H1 (cell line): Measurements from ENCODE around the gene MRPS15. TPM values are rescaled to one million over a fixed set of nuclear protein-coding genes. Genes with fewer than 3 reads are reported as not detected.

Source experiments
- CTCF ChIA-PET: fragments of 300-600 bp; sonication (Branson Sonifier 250); formaldehyde crosslinking; loops from one replicate; lab custom pipeline; 2021; ENCODE audit not compliant: partially characterized antibody; lab: Charles Lee
- POLR2A ChIA-PET: fragments of 300-600 bp; sonication (Branson Sonifier 250); formaldehyde crosslinking; loops from one replicate; lab custom pipeline; 2021; ENCODE audit warnings: inconsistent platforms; ENCODE audit not compliant: partially characterized antibody; lab: Charles Lee
- DNase-seq, 2 experiments: peaks; one replicate each; pipeline versions ENCODE4 v3.0.0 to v3.0.0-alpha.2; 2010 to 2022; ENCODE audit warnings: low spot score in 2 of 2, low read depth in 1 of 2, mixed read lengths in 1 of 2
- FAIRE-seq: peaks from 2 replicates; lab custom pipeline; 2011; peaks lifted over from hg19 to GRCh38; lab: Jason Lieb, UNC
- H2AFZ ChIP-seq: 2 replicates; pipeline ENCODE4 v1.8.1; 2012; ENCODE audit warnings: low read length, inconsistent platforms
- H2AK5ac ChIP-seq: 2 replicates; pipeline ENCODE4 v1.6.1; 2013; ENCODE audit warnings: low read depth, low read length
- H2BK120ac ChIP-seq: replicated peaks from 2 replicates; pipeline ENCODE3; 2013; ENCODE audit warnings: low read depth, low read length, inconsistent platforms
- H2BK12ac ChIP-seq: 2 replicates; pipeline ENCODE4 v1.6.1; 2013; ENCODE audit warnings: low read depth, low read length
- H2BK15ac ChIP-seq: 2 replicates; pipeline ENCODE4 v1.6.1; 2013; ENCODE audit warnings: low read length
- H2BK20ac ChIP-seq: 2 replicates; pipeline ENCODE4 v1.6.1; 2013; ENCODE audit warnings: low read length
- H2BK5ac ChIP-seq: 2 replicates; pipeline ENCODE4 v1.6.1; 2013; ENCODE audit warnings: low read depth, low read length
- H3K14ac ChIP-seq: 2 replicates; pipeline ENCODE4 v1.6.1; 2013; ENCODE audit warnings: inconsistent platforms; ENCODE audit not compliant: insufficient read length
- H3K18ac ChIP-seq: 2 replicates; pipeline ENCODE4 v1.6.1; 2013; ENCODE audit warnings: low read length; ENCODE audit errors: extremely low read depth
- H3K23ac ChIP-seq: 2 replicates; pipeline ENCODE4 v1.6.1; 2013; ENCODE audit warnings: inconsistent platforms; ENCODE audit not compliant: insufficient read length
- H3K23me2 ChIP-seq: 2 replicates; pipeline ENCODE4 v1.6.1; 2013; ENCODE audit warnings: low read depth, low read length
- H3K27ac ChIP-seq: 2 replicates; pipeline ENCODE4 v1.6.1; 2011; ENCODE audit warnings: low read depth, low read length, inconsistent platforms
- H3K27me3 ChIP-seq, 4 experiments: replicated peaks in 1 of 4; 1 replicate in 1 of 4; 2 replicates in 3 of 4; pipeline versions ENCODE4 v1.6.1 to v1.8.1; 2011 to 2013; ENCODE audit warnings: low read length in 3 of 4, mild to moderate bottlenecking in 3 of 4, inconsistent platforms in 2 of 4, mixed read lengths in 2 of 4, moderate library complexity in 1 of 4; ENCODE audit not compliant: control insufficient read depth in 3 of 4, insufficient read depth in 3 of 4; ENCODE audit errors: extremely low read depth in 1 of 4
- H3K36me3 ChIP-seq, 4 experiments: 2 replicates each; pipeline versions ENCODE4 v1.6.1 to v1.8.1; 2011 to 2013; ENCODE audit warnings: mild to moderate bottlenecking in 4 of 4, low read length in 3 of 4, moderate library complexity in 2 of 4, control low read depth in 1 of 4, inconsistent platforms in 1 of 4; ENCODE audit not compliant: insufficient read depth in 4 of 4, control insufficient read depth in 2 of 4
- H3K4ac ChIP-seq: replicated peaks from 2 replicates; pipeline ENCODE3; 2013; ENCODE audit warnings: low read length, low read depth, mixed read lengths, inconsistent platforms; ENCODE audit not compliant: insufficient read length
- H3K4me1 ChIP-seq, 4 experiments: replicated peaks in 1 of 4; 1 replicate in 1 of 4; 2 replicates in 3 of 4; pipeline versions ENCODE4 v1.6.1 to v1.8.1; 2011 to 2013; ENCODE audit warnings: low read length in 3 of 4, inconsistent platforms in 2 of 4, mixed read lengths in 1 of 4; ENCODE audit not compliant: insufficient read depth in 4 of 4, control insufficient read depth in 3 of 4
- H3K4me2 ChIP-seq, 2 experiments: 2 replicates each; pipeline versions ENCODE4 v1.6.1 to v1.8.1; 2011 to 2013; ENCODE audit warnings: low read depth in 2 of 2, low read length in 2 of 2, control low read depth in 1 of 2, inconsistent platforms in 1 of 2, mild to moderate bottlenecking in 1 of 2; ENCODE audit not compliant: insufficient read depth in 1 of 2
- H3K4me3 ChIP-seq, 4 experiments: fragments of 200-600, 300-600 bp in 1 of 4; sonication (generic), shearing (Covaris generic), sonication (Bioruptor Twin) in 1 of 4; 2 replicates each; pipeline versions ENCODE4 v1.5.1 to v1.8.1; 2011 to 2016; ENCODE audit warnings: low read length in 4 of 4, low read depth in 3 of 4, control low read depth in 2 of 4, inconsistent platforms in 2 of 4, mild to moderate bottlenecking in 2 of 4, mixed read lengths in 1 of 4, moderate library complexity in 1 of 4; ENCODE audit not compliant: insufficient read depth in 2 of 4; ENCODE audit errors: extremely low read depth in 1 of 4
- H3K56ac ChIP-seq: replicated peaks from 2 replicates; pipeline ENCODE3; 2013; ENCODE audit warnings: low read depth, mild to moderate bottlenecking, mixed read lengths, low read length, inconsistent platforms; ENCODE audit not compliant: insufficient read length
- H3K79me1 ChIP-seq: 2 replicates; pipeline ENCODE4 v1.6.1; 2013; ENCODE audit warnings: low read depth, low read length, control low read depth
- H3K79me2 ChIP-seq, 2 experiments: 2 replicates each; pipeline versions ENCODE4 v1.6.1 to v1.8.1; 2012 to 2013; ENCODE audit warnings: low read length in 2 of 2, mild to moderate bottlenecking in 2 of 2, inconsistent platforms in 1 of 2; ENCODE audit not compliant: insufficient read depth in 2 of 2, control insufficient read depth in 1 of 2
- H3K9ac ChIP-seq, 4 experiments: replicated peaks in 1 of 4; 1 replicate in 1 of 4; 2 replicates in 3 of 4; pipeline versions ENCODE4 v1.6.1 to v1.8.1; 2011 to 2013; ENCODE audit warnings: low read depth in 3 of 4, low read length in 3 of 4, control low read depth in 2 of 4, mild to moderate bottlenecking in 2 of 4, moderate library complexity in 2 of 4, inconsistent platforms in 1 of 4; ENCODE audit errors: extremely low read depth in 1 of 4
- H3K9me3 ChIP-seq, 2 experiments: 2 replicates each; pipeline versions ENCODE4 v1.6.1 to v1.8.1; 2012 to 2013; ENCODE audit warnings: mild to moderate bottlenecking in 2 of 2, moderate library complexity in 2 of 2, control low read depth in 1 of 2, inconsistent platforms in 1 of 2, low read depth in 1 of 2, low read length in 1 of 2, mixed read lengths in 1 of 2; ENCODE audit not compliant: insufficient read depth in 2 of 2
- H4K20me1 ChIP-seq, 2 experiments: replicated peaks in 1 of 2; 2 replicates each; pipeline versions ENCODE3 to v1.8.1; 2011 to 2013; ENCODE audit warnings: inconsistent platforms in 2 of 2, low read length in 2 of 2, mild to moderate bottlenecking in 1 of 2; ENCODE audit not compliant: insufficient read depth in 2 of 2, control insufficient read depth in 1 of 2
- H4K5ac ChIP-seq: 2 replicates; pipeline ENCODE4 v1.6.1; 2013; ENCODE audit warnings: low read length, low read depth, mixed read lengths, inconsistent platforms; ENCODE audit not compliant: insufficient read length
- H4K8ac ChIP-seq: 2 replicates; pipeline ENCODE4 v1.8.0; 2013; ENCODE audit warnings: mild to moderate bottlenecking, moderate library complexity, low read length, inconsistent platforms; ENCODE audit not compliant: insufficient read depth; ENCODE audit errors: extremely low read depth
- H4K91ac ChIP-seq: replicated peaks from 2 replicates; pipeline ENCODE3; 2013; ENCODE audit warnings: low read length, mixed read lengths, inconsistent platforms; ENCODE audit not compliant: insufficient read length
- KDM1A ChIP-seq: fragments of 200-600, 300-600 bp; sonication (generic); IDR thresholded peaks from 2 replicates; pipeline ENCODE4 v1.7.1; 2016; ENCODE audit warnings: mild to moderate bottlenecking, low read length, borderline replicate concordance
- SIX5 ChIP-seq: IDR thresholded peaks from 2 replicates; pipeline ENCODE4 v1.6.1; 2011; ENCODE audit warnings: mild to moderate bottlenecking, low read depth, low read length
- WGBS, 2 experiments: shearing (Covaris generic) in 1 of 2; methylation state at CpG; one replicate each; pipeline versions ENCODE4 v1.1.6 to v1.1.7; 2013 to 2015; ENCODE audit warnings: low lambda C conversion rate in 2 of 2, mixed read lengths in 2 of 2, inconsistent platforms in 1 of 2, low coverage in 1 of 2, missing lambda C conversion rate in 1 of 2; ENCODE audit not compliant: insufficient replicate concordance in 2 of 2, insufficient coverage in 1 of 2, insufficient read length in 1 of 2; ENCODE audit errors: extremely low coverage in 1 of 2, missing lambda C conversion rate in 1 of 2; 5-methylcytosine and 5-hydroxymethylcytosine counted together
- polyA plus RNA-seq, 7 experiments: library from polyadenylated mRNA; depleted of rRNA in 3 of 7; stranded (reverse) in 5 of 7; unstranded in 2 of 7; fragments of >200 nt in 5 of 7; fragments of 200-250 nt in 2 of 7; gene quantifications; 1 replicate in 5 of 7; 2 replicates in 1 of 7; 4 replicates in 1 of 7; pipeline versions ENCODE4 v1.2.1 to v1.2.3, GENCODE V29; 2011 to 2013; ENCODE audit warnings: missing spikeins in 2 of 7, mixed read lengths in 2 of 7
- total RNA-seq: library from RNA; stranded (reverse); fragmentation: NEBNext Ultra II Directional; extraction: Animal tissue kit (Norgen Biotek cat#: 25700); gene quantifications from 2 replicates; pipeline ENCODE4 v1.2.1, GENCODE V29; 2021

Gene MRPS15
- total and polyA plus RNA-seq, 2 of the 8 experiments (the other 6 are each of a cell fraction or from before 2014, with no cell fraction given), result 53.6 to 129 TPM

DNA sequence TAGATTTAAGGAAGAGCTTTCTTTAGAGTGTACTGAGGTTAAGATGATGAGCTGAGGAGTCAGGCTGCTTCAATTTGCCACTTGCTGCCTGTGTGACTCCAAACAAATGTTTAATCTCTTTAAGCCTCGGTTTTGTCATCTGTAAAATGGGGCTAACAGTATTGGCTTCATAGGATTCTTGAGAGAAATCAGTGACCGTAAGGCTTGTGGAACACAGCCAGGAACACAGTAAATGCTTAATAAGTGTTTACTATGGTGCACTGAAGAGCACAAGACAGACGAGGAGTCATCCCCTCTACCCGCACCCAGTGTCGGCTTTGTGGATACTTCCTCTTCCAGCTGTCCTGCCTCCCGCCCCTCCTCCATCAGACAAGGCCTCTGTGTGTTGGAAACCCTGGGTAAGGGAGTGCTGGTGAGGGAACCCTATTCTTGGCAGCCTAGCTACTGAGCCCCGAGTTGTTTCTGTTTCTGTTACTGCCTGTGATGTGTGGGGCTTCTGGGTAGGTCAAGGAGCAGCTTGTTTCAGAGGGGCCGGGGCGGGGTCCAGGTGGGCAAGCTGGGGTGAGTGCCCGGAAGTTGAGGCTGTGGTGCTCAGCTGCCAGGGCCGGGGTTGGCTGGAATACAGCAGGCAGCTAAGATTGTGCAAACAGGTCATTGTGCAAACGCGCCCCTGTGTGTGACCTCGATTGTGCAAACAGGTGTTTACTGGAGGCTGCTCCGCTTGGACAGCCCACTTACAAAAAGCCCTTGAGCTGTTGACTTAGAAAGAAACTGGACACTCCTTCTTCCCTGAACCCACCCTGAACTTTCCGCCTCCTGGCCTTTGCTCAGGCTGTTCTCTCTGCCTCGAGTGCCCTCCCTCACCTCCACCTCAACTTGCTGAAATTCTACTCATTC is 22.5 kb upstream of the MRPS15 start:
- no peak overlapping the region for H2BK120ac ChIP-seq
- H2BK12ac ChIP-seq, result no peak overlapping the region
- H3K4ac ChIP-seq, result no peak overlapping the region
- H2BK15ac ChIP-seq, result no peak overlapping the region
- no peaks in the 10 kb centered on the region for H3K9me3 ChIP-seq
- ChIA-PET POLR2A (interaction anchor here (1.4 to 1.8 kb wide), 3 partner anchors 11 to 23 kb away, joined by 3 to 10 read pairs (median 7); partner anchors contain the start of gene MRPS15), CTCF (interaction anchor here (0.5 to 2.3 kb wide), 7 partner anchors 8 to 387 kb away, joined by 3 to 15 read pairs (median 3); no protein-coding TSS in a partner anchor)
- no peaks in the 10 kb centered on the region for H3K79me1 ChIP-seq
- peaks cover 0 to 2% (median 0%) of the 10 kb centered on the region in 4 experiments; a peak in 3 of 7 replicates for H3K4me1 ChIP-seq
- no peak overlapping the region for H4K91ac ChIP-seq
- H2BK20ac ChIP-seq, result no peak overlapping the region
- no peaks in the 10 kb centered on the region for H3K27me3 ChIP-seq
- H3K23me2 ChIP-seq, result no peaks in the 10 kb centered on the region
- no peak overlapping the region for H3K9ac ChIP-seq
- no peaks in the 10 kb centered on the region for H3K36me3 ChIP-seq
- FAIRE-seq, result no peak
- DNase-seq, result no peak
- no peak overlapping the region for H3K23ac ChIP-seq
- H3K56ac ChIP-seq, result no peak overlapping the region
- H3K79me2 ChIP-seq, result no peaks in the 10 kb centered on the region
- no peak overlapping the region for H3K18ac ChIP-seq
- no peak overlapping the region; the same call in 1 of the 2 replicates for H4K8ac ChIP-seq
- no peak overlapping the region for H3K4me3 ChIP-seq
- H2BK5ac ChIP-seq, result no peak overlapping the region
- no peak overlapping the region for H3K4me2 ChIP-seq
- H3K27ac ChIP-seq, result no peak overlapping the region
- H4K20me1 ChIP-seq, result no peaks in the 10 kb centered on the region
- H2AFZ ChIP-seq, result no peak overlapping the region
- TF ChIP-seq KDM1A, result peak; percentile 82; the same call in 1 of the 2 replicates
- TF ChIP-seq SIX5, result no peak
- TF ChIP-seq, all 59 proteins: peak for 1
- WGBS, 2 experiments, result 87% methylated on average over 16 of the region's 17 CpGs; no CpG with 5 or more reads in 1 of the 2 experiments
- Histone ChIP-seq H3K14ac (no peak overlapping the region), H4K5ac (no peak overlapping the region), H2AK5ac (no peak overlapping the region)
